ENCODE data around the gene MLLT3.

DNA sequence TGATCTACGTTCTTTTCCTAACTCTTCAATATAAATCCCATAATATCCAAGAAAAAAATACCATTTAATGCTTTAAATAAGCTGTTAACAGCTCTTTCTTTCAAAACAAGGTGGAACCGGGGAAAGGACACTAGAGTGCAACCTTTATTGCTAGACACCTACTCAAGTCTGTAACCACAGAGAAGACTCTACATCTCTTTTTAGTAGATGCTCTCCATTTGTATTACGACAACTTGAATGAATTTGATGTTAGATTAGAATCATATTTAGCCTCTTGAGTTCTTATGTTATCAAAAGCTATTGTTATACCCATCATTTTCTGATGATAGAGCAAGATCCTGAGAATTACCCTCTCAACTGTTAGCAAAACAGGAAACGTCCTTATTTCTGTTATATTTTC, 246.3 kb downstream of the MLLT3 start:
- TF ChIP-seq POLR2AphosphoS5 (IDR thresholded peaks at IDR 0.05; ENCODE audit: low read depth, low read length) (no peak), PAX5 (IDR thresholded peaks at IDR 0.05; ENCODE audit: insufficient read depth, low read length, severe bottlenecking) (no peak), TAF1 (IDR thresholded peaks at IDR 0.05; ENCODE audit: low read depth, low read length) (no peak), POLR2A (IDR thresholded peaks at IDR 0.05; ENCODE audit: low read depth, low read length) (no peak), SPI1 (IDR thresholded peaks at IDR 0.05; ENCODE audit: low read depth, low read length) (no peak), POU2F2 (IDR thresholded peaks at IDR 0.05; ENCODE audit: low read depth, low read length) (no peak)
